GM23248 (cell line): ENCODE results near the gene NOXO1.
"Not testable (repeated sequence)": the region's sequence is repeated elsewhere in the genome, so short reads cannot be mapped to it uniquely, and the experiment has no call there.

ENCODE experiments used
- EZH2 ChIP-seq: fragments of 200-600 bp; sonication (generic); IDR thresholded peaks from 2 replicates; pipeline ENCODE4 v1.6.1; 2018; ENCODE audit warnings: antibody characterized with exemption, mild to moderate bottlenecking; ENCODE audit not compliant: insufficient read depth, poor library complexity, severe bottlenecking
- EZH2phosphoT487 ChIP-seq: fragments of 200-600 bp; sonication (generic); IDR thresholded peaks from 2 replicates; pipeline ENCODE4 v1.6.1; 2018; ENCODE audit warnings: antibody characterized with exemption, moderate library complexity, mild to moderate bottlenecking, low read depth; ENCODE audit not compliant: insufficient read depth

DNA sequence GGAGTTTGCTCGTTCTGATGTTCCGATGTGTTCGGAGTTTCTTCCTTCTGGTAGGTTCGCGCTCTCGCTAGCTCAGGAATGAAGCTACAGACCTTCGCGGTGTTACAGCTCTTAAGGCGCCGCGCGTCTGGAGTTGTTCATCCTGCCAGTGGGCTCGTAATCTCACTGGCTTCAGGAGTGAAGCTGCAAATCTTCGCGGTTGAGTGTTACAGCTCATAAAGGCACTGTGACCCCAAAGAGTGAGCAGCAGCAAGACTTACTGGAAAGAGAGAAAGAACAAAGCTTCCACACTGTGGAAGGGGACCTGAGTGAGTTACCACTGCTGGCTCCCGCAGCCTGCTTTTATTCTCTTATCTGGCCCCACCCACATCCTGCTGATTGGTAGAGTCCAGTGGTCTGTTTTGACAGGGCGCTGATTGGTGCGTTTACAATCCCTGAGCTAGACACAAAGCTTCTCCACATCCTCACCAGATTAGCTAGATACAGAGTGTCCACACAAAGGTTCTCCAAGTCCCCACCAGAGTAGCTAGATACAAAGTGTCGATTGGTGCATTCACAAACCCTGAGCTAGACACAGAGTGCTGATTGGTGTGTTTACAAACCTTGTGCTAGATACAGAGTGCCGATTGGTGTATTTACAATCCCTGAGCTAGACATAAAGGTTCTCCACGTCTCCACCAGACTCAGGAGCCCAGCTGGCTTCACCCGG lies 23.7 kb downstream of the NOXO1 start:
- TF ChIP-seq EZH2, EZH2phosphoT487: not testable (repeated sequence)
